ENCODE measurements around the gene LSAMP.

DNA sequence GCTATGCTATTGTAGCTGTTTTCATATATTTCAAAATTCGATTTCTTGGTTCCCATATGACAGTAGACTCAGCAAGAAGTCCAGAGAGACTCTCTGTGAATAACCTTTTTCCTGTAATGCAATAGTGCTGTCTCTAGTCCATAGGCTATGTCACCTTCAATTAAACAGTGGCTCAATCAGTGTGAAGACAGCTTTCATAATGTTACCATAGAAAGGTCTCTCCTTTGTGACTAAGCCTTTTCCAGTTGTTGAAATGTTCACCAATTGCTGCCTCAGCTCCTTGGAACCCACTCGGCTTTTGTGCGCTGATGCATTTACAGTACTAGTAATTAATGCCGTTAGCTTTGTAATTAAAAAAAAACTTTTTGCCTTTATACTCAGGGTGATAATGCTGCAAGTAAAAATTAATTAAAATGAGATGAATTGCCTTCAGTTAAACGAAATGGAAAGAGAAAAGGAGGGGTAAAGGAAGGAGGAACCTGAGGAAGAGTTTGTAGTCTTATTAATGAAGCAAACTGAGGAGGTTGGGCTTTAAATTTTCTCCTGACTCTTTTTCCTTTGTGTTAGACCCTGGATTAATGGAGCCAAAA, 214.8 kb downstream of the LSAMP start:
- TF ChIP-seq, protein P1, sequence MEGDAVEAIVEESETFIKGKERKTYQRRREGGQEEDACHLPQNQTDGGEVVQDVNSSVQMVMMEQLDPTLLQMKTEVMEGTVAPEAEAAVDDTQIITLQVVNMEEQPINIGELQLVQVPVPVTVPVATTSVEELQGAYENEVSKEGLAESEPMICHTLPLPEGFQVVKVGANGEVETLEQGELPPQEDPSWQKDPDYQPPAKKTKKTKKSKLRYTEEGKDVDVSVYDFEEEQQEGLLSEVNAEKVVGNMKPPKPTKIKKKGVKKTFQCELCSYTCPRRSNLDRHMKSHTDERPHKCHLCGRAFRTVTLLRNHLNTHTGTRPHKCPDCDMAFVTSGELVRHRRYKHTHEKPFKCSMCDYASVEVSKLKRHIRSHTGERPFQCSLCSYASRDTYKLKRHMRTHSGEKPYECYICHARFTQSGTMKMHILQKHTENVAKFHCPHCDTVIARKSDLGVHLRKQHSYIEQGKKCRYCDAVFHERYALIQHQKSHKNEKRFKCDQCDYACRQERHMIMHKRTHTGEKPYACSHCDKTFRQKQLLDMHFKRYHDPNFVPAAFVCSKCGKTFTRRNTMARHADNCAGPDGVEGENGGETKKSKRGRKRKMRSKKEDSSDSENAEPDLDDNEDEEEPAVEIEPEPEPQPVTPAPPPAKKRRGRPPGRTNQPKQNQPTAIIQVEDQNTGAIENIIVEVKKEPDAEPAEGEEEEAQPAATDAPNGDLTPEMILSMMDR (IDR thresholded peaks at IDR 0.05; ENCODE audit: borderline replicate concordance, extremely low read depth, low read length, poor library complexity, severe bottlenecking) = no peak
- no peak for TF ChIP-seq EZH2 (IDR thresholded peaks at IDR 0.05; ENCODE audit: borderline replicate concordance, low read depth, low read length, severe bottlenecking)

Data from DND-41 (cell line).